Activated CD4-positive, alpha-beta T cell treated with anti-CD3 and anti-CD28 coated beads, Interleukin-2, amount 50 U/mL, for 48 hours (primary cell): ENCODE measurements around the gene CNTN1.
"Not testable (repeated sequence)": the region's sequence is repeated elsewhere in the genome, so short reads cannot be mapped to it uniquely, and the experiment has no call there.

Experiments used
- DNase-seq, 2 experiments: peaks; one replicate each; pipeline ENCODE4 v3.0.0-alpha.2; 2020

The CNTN1 gene

DNA sequence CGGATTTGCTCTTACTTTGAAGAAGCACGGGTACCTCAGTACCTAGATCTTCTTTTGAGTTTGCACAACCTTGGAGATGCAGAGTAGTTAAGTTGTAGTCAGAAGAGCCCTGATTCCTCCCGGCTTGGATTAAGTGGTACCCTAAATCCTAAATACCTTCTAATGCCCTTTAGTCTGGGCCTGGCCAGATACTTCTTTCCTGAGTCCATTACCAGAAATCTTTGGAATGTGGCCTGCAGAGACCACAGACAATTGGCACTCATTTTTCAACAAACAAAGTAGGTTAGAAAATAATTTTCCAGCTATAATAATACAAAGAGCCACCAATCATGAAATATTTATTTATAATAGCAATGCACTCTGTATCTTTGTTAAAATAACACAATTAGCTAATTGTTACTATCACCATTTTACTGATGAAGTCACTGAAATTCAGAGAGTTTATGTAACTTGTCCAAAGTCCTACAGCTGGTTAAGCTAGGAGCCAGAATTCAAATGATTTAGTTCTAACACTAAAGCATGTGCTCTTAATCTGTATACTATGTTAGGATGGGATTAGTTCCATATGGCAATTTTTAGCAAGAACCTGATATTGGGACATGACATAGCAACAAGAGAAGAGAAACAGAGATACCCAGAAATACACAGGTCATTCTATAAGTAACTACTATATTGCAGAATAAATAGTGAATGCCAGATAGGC lies 363.8 kb downstream of the CNTN1 start:
- DNase-seq: no peak

DNA sequence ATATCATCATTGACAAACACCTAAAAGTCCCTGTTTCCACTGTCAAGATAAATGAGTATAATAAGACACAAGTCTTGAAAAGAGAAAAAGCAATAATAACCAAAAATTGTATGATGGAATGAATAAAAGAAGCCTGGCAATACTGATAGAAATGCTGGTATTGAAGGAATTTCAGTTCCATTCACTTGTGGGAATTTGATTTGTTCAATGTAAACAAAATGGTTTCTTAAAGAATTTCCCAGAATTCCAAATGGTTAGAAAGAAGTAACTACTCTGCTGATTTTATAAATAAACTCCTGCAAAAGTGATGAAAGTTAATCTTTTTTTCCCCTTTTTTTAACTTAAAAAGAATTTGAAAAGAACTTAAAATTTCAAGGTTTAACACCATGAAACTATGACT lies 366.0 kb downstream of the CNTN1 start:
- no peak for DNase-seq

DNA sequence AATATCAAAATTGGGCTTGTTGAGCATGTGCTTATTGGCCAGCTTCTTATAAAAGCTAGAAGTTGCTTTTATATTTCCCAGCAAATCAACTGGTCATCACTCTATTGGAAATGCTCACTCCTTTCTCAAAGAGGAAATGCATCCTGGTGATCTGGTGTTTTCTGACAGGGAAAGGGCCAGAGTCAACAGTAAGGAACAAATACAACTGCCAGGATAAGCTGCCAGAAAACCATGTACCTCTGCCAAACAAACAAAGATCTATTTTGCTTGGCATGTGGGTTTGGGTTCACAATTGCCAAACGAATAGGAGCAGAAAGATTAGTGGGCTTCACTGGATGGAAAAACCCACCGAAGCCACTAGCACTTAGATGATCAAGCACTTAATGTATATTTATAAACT lies 369.0 kb downstream of the CNTN1 start:
- DNase-seq: no peak

DNA sequence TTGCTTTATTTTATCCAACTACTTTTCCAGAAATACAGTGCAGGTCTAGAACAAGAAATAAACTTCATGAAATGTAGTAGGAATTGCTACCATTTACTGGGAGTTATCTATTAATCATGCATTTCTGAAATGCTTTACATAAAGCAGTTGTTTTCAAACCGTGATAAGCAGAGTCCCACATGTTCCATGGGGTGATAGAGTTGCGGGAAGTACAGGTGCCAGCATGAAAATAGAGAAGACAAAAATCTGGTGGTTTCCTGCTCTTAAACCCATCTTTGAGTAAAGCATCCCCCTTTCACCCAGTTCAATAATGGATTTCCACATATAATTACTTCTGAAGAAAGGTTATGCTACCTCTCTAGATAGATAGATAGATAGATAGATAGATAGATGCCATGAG lies 372.2 kb downstream of the CNTN1 start:
- no peak for DNase-seq

DNA sequence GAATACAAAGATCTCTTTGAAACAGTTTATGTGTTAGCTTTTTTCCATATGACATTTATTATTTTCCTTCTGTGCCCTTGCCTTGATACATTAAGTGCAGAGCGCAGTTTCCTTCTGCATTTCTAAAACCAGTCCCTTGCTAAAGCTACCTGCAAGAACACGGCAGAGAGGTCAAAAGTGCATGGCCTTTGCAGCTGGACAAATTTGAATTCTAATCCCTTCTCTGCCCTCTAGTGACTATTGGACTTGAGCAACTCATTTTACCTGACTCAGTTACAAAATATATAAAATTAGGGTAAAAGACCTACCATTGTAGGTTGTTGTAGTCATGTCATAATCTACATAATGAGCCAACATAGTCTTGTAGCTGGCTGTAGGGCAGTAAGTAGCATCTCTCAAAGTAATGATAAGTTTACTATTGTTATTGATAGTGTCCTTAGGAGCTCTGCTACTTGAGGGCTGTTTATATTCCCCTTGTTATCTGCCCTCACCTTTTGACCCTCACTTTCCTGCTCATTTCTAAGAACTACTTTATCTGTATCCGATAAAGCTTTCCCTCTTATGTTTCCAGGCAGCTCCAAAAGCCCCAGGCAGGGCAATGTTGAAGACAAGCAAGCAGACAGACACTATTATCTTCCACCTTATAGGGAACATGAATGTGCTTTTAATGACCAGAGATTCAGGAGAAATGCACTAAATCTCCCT lies 375.9 kb downstream of the CNTN1 start:
- DNase-seq: no peak

DNA sequence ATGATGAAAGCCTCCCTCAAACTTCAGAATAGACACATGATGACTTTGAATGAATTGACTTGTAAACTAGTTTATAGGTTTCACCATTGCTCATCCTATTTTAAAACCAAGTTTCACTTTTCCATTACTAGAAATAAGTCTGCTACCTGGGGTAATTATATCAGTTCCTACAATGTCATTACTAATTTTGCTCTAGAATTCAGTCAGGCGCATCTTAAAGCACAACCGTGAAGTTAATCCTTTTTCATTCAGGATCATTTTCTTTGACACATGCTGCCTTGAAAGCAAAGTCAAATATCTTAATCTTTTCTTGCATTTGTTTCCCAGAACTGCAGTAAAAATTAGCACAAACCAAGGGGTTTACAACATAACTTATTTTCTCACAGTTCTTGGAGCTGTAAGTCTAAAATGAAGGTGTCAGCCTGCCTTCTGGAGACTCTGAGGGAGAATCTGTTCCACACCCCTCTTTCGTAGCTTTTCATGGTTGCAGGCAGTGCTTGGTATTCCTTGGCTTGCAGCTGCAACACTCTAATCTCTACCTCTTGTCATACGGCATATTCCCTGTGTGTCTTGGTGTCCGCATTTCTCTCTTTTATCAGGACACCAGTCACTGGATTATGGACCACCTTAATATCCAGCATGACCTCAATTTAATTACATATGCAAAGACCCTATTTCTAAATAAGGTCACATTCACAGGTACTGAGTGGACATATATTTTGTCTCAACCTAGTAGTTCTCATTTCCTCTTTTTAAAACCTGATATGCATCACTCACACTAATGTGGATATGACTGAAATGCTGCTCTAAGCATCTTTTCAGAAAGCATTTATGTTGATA lies 381.6 kb downstream of the CNTN1 start:
- no peak for DNase-seq

DNA sequence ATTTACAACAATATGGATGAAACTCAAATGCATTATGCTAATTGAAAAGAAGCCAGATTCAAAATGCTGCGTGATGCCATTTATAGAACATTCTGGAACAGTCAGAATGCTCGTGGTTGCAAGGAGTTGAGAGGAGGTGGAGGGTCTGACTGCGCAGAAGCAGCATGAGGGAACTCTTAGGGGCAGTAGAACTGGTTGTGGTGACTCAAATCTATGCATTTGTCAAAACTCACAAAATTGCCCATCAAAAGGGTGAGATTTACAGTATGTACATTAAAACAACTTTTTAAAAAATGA lies 382.2 kb downstream of the CNTN1 start:
- no peak for DNase-seq

DNA sequence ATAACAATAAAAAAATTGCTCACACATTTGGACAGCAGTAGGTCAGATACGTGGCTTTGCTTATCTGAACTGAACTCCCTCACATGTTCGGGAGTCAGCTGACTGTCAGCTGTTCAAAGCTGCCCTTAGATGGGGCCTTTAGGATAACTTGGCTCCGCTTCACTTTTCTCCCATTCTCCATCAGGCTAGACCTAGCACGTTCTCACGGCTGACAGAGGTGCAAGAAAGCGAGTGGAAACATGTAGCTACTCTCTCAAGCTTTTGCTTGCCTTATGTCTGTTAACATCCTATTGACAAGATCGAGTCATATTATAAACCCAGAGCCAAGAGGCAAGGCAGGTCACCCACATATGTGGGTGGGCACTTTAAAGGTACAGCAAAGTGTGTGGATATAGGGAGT lies 383.9 kb downstream of the CNTN1 start:
- no peak for DNase-seq

DNA sequence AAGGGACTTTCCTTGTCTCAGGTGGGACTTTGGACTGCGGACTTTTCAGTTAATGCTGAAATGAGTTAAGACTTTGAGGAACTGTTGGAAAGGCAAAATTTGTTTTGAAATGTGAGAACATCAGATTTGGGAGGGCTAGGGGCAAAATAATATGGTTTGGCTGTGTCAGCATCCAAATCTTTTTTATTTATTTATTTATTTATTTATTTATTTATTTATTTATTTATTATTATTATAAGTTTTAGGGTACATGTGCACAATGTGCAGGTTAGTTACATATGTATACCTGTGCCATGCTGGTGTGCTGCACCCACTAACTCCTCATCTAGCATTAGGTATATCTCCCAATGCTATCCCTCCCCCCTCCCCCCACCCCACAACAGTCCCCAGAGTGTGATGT lies 389.0 kb downstream of the CNTN1 start:
- not testable (repeated sequence) for DNase-seq

DNA sequence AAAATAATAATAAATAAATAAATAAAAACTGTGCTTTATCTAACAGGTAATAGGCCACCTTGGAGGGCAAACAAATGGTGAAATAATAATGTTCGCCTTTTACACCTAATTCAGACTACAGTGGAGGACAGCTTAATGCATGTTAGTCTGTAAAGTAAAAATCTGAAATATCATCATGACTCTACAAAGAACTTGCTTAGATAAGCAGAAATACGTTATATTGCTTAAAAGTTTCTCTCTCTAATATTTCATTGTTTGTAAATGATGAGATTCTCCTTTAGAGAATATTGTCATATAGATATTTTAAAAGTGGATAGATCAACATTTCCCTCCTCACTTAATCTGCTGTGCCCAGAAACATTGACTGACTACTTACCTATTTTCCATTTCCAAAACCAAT lies 397.2 kb downstream of the CNTN1 start:
- no peak for DNase-seq

DNA sequence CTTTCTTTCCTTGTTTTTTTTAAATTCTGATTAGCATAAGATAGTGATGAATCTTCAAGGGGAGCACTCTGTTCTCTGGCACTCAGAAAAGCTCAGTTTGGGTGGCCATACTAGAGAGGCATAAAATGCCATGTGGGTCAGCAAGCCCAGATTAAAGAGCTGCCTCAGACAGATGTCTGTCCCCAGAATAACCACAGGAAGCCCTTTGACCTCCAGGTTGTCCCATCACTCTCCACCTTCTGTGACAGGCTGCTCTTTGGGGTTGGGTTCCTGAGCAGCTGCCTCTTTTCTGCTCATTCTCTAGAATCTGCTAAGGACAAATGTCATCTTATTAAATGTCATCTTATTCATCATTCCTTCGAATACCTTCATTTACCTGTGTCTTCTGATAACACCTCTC lies 399.9 kb downstream of the CNTN1 start:
- no peak for DNase-seq

DNA sequence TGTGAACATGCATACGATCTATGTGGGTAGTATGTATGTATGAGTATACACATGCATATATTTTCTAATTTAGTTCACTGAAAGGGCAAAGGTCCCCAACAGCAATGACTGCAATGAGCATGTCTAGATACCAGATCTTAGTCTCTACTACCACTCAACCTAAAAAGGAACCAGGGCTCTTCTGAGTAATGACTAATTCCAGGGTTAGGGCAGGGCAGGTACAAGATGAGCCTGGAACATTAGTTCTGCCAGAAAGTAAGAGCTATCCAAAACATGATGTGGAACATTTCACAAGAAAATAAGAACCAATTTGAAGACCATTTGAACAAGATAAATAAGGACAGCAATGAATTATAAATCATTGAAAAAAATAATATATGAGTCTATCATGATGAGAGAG lies 404.6 kb downstream of the CNTN1 start:
- no peak for DNase-seq

DNA sequence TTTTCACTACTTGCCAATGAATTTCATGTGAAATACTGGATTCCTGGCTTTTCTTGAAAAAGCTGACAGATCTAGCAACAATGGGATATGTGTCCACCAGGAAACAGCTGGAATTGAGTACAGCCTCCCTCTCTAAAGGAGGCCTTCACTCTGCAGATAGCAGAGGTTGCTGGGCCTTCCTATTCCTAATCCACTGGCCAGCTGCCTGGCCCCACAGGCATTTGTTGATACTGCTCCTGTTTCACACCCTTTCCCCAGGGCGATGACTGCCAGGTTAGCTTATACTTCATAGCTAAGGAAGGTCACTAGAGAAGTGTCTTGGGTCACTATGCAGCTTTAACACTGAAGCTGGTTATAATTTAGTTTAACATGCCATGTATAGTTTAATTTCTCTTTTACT lies 408.3 kb downstream of the CNTN1 start:
- no peak for DNase-seq

DNA sequence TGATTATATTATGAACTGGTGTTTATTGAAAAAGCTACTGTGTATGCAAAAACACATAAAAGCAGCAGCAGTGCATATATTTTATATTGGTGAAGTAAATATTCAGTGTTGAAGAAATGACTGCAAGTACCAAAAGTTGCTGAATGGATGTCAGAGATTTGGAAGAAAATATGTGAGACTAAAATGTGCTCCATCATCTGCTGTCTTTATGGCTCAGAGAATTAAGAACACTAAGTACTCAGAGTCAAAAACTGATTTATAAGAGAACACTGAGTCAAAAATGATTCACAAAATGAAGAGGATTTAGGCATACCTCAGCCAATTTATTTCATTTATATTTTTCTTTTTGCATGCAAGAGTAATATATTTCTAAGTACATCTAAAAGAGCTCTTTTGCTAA lies 409.6 kb downstream of the CNTN1 start:
- no peak for DNase-seq

DNA sequence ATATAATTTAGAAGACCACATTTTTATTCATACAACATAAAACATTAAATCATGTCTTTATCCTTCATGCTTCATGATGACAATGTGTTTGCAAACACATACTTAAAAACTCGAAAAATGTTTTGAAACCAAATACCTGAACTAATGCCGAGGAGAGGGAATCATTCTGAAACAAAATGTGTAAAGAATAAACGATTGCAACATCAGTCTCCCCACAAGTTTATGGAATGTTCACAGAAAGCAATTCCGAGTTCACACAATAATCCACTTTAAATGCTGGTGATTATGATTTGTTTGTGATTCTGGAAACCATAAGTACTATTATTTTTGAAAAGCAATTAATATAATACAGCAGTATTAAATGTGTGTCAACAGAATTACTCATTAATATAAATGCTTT lies 411.4 kb downstream of the CNTN1 start:
- DNase-seq: no peak

DNA sequence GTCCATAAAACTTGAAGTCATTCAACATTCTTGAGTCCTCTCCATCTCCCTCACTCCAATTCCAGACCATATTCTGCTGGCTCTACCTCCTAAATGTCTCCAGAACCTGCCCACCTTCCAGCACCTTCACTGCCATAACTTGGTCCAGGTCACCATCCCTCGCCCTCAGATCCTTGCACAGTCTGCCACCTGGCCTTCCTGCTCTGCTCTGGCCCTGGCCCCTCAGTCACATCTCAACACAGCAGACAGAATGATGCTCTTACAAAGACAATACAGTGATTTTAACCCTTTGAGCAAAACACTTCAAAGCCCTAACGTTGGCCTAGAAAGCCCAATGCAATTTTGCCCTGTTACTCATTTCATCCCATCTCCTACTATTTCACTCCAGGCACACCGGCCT lies 414.1 kb downstream of the CNTN1 start:
- no peak for DNase-seq

DNA sequence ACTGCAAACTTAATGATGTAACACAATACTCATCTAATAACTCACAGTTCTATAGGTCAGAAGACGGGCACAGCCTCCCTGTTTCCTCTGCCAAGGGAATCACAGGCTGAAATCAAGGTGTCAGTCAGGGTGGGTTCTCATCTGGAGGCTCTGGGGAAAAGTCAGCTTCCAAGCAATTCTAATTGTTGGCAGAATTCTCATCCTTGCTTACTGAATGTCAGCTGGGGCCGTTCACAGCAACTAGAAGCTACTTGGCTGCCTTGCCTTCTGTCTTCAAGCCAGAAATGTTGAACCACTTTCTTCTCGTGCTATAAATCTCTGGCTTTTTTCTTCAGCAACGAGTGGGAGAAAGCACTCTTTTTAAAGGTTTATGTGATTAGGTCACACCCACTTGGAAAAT lies 415.8 kb downstream of the CNTN1 start:
- DNase-seq: no peak

DNA sequence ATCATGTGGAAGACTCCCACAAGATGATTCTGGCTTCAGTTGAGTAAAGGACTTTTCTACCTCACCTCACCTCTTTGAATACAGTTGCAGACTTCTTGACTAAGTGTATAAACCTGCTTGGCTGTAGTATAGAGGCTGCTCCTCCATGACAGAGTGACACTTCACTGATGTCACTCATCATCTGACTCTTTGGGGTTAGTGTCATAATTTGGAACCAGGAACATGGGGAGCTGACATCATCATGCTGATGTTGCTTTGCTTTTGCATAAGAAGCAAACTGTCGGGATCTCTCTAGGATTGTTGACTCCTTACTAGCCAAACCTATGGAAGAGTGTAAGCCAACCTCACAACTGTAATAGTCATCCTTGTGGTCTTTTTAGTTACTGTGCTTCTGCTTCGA lies 420.7 kb downstream of the CNTN1 start:
- DNase-seq: no peak

DNA sequence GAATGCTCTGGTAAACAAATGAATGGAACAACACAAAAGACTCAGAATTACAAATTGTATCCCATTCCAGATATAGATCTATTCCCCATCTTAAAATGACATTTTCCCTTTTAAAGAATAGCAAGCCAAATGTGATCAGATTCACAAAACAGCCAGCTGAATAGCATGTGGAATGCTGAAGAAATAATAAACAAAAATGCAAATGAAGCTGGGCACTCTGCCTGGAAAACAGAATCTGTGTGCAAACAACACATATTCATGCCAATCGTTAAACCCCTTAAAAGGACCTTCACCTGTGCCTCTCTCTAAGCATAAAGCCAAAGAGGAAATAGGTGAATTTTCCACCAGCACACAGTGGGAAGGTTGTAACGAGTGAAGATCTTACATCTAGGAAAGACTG lies 428.0 kb downstream of the CNTN1 start:
- no peak for DNase-seq

DNA sequence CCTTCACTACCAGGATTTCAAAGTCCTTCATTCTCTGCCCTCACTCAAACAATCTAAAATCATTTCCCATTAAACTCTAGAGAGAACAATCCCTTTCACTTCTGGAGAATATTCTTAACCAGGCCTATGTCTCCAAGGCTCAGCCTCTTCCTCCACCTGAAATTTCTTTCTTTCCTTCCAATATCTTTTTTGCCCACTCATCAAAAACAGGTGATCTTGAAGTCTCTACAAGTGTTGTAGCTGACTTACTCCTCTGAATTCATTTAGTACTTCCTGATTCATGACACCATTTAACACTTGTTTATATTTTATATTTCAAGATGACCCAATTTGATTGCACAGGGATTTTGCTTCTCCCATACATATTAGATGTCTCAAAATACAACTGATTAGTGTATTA lies 429.1 kb downstream of the CNTN1 start:
- DNase-seq: no peak
